ENCODE results near the gene LYRM7.

DNA sequence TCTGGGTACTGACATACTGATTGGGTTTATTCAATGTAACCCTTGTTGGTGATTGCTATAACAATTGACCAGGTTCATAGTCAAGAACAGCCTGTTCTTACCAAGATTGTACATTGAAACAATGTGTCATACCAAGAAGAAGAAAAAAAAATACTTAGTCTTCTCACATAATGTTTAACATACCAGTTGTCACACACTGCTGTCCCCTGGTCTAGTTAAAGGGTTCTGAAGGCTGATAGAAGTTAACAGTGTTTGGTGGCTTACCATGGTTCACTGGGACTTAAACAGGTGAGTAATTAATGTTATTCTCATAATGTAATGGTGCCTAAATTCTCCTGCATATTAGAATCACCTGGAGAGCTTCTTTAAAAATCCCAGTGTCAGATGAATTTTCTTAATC lies 74.6 kb downstream of the LYRM7 start:
- TF ChIP-seq POLR2A (IDR thresholded peaks at IDR 0.05; ENCODE audit: low read length) (no peak), GATA1 (IDR thresholded peaks at IDR 0.05; ENCODE audit: low read depth, low read length) (no peak)
